HG02840 (cell line): ENCODE results near the gene HORMAD2.
"Not testable (repeated sequence)": the region's sequence is repeated elsewhere in the genome, so short reads cannot be mapped to it uniquely, and the experiment has no call there.

Experiments used
- ATAC-seq: cut with Tn5 transposase; IDR thresholded peaks from one replicate; pipeline ENCODE4 v1.9.1; 2021; ENCODE audit warnings: mild to moderate bottlenecking, moderate library complexity, moderate number of reproducible peaks; ENCODE audit not compliant: unreplicated experiment, low FRiP score

The HORMAD2 gene

DNA sequence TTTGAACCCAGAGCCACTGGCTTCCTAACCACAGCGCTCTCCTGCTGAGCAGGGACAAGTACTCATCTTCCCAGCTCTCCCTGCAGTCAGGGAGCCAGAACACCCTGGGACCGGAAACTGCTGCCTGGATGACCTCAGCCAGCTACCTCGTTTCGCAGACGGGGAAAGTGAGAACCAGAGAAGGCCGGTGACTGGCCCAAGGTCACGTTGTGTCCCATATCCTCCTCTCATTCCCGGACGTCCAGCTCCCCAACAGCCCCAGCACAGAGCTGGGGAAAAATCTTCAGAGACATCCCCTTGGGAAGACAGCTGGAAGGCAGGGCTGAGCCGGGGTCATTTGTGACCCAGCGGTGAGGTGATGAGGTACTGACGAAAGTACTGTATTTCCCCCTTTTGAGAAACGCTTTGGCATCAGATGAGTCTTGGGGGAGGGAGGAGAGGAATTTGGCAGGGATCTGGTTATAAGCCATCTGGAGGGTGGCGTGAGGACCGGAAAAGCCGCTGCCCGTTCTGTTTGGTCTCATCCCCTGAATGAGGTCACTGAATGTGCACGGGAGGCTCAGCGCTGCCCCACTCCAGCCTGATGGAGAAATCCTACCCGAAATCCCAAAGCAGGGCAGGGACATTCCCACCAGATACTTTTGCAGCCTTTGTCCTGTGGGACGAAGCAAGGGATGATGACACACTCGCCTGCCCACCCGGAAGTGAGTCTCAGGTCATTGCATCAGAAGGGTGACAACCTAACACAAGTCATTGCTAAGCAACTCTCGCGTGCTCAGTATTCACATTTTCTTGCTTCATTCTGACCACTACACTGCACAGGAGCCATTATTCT, 125.2 kb downstream of the HORMAD2 start:
- no peak for ATAC-seq

DNA sequence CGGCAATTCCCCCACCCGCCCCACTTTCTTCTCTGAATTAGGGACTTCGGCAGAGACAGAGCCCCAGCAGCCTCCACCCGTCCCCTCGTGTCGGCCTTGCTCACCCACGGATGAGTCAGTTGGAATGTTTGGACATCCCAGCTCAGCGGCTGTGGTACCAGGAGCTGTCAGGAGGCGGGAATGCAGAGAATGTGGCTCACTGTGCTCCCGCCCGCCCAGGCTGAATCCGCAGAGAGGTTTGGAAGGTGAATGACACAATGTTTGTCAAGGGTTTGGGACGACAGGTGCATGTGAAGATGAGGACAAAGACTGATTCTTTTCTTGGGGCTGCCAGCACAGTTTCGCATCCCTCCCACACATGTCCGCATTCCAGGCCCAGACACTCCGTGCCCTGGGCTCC, 126.7 kb downstream of the HORMAD2 start:
- ATAC-seq, result no peak

DNA sequence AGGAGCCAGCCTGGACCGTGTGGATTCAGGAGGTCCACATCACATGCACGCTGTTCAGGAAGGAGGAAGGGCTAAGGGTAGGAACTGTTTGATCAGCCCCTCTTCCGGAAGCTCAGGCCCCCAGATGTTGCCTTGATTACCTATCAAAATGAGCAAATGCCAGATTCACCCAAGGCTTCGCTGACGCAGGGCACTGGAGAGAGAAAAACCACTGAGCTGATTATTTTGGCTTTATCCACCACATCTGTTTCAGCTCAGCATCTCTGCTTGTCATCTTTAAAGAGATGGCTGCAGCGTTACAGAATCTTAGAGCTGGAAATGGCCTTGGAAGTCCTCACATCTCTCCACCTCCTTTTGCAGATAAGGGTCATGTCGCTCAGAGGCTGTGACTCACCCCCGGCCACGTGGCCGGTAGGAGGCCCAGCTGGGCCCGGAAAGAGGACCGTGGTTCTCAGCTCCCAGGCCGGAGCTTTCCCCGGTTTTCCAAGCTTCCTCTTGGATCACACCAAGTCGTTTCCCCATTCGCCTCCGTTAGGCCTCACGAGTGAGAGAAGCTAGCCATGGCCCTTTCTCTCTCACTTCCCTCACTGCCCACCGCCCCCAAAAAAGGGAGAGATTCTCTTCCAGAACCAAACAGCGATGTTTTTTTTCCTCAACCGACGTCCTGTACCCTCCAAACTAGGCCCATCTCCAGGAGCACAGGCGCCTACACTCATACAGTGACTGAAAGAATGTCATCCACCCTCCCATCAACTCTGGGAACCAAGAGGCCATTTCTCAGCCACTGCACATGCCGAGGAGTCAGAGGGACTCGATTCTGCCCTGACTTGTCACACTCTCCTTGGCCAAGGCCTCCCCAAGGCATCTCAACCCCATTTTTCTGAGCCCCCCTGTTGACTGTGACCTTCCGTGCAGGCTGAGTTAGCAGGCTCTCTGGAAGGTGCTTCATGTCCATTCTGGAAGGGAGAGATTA, 128.7 kb downstream of the HORMAD2 start:
- no peak for ATAC-seq

- ATAC-seq, result no peak
Measured at GRCh38 chr22:30209642-30210041, 129.4 kb downstream of the HORMAD2 start.

- ATAC-seq, result no peak
Measured at GRCh38 chr22:30210235-30210909, 130.1 kb downstream of the HORMAD2 start.

DNA sequence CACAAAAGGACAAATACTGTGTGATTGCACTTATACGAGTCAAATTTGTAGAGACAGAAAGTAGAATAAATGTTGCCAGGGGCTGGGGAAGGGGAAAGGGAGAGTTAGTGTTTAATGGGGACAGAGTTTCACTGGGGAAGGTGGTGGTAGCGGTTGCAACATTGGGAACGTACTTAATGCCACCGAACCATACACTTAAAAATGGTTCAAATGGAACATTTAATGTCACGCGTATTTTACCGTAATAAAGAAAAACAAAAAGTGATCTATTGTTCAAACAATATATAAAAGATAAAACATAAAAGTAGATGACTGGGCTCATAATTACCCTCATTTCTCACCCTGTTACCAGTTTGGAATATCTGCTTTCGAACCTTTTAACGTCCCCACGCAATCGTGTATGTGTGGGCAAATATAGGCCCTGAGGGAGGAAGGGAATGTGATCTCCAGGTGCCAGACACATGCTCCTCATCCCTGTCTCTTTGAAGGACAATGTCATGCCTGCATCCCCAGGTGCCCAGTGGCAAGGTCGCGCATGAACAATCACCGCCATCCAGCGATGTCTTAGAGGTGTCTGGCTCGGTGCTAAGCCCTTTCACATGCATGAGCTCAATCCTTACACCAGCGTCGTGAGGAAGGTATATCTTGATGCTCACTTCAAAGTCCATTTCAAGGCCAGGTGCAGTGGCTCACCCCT, 131.0 kb downstream of the HORMAD2 start:
- ATAC-seq, result no peak

DNA sequence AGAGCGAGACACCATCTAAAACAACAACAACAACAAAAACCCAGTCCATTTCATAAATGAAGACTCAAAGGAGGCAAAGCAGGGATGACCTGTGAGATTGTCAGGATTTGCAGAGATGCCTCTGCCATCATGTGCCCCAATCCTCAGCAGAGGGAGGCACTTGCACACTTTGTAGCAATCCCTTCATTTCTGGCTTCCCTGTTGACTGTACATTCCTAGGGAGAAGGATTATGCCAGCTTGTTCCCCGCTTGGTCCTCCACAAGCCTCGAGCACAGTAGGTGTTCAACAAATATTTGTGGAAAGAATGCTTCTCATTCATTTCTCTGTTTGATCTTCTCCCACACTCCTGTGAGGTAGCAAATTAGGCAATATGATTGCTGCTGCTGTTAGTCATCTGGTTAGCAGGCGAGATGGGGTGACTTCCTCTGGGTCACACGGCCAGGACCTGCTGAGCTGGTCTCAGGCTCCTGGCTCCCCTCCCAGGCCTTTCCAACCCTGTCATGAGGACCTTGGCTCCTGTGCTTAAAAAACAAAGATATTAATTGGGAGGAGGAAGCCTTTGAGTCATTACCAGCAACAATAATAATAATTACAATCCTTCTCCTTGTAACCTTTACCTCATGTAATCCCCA, 132.2 kb downstream of the HORMAD2 start:
- no peak for ATAC-seq

GRCh38 chr22:30212996-30213441, 132.8 kb downstream of the HORMAD2 start:
- ATAC-seq, result no peak

DNA sequence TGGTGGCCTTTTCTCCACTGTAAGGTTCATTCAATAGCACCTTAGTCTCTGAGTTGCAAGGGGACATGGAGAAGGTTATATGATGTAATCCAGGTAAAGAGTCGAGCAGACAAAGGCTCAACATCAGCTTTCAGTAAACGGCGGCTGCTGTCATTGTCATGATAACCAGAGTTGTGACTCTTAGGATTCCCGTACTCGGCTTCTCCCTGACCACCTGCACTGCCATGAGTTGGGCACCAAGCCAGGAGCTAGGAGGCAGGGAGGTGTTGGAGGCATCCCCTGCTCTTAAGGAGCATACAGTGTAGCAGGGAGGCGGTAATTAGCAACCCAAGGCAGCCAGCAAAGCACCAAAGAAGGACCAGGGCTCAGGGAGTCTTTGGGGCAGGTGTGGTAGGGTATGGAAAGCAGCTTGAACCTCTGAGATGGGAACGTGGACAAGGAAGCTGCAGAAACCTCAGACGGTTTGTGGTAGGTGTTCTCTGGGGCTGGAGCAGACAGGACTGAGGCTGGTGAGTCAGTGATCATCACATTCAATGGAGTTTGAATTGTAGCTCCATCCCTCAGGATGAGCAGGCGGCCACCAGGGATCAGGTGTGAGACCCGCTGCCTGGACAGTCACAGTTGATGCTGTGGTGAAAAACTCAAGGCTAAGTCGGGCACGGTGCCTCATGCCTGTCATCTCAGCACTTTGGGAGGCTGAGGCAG, 134.6 kb downstream of the HORMAD2 start:
- ATAC-seq, result no peak

GRCh38 chr22:30216272-30216671, 136.0 kb downstream of the HORMAD2 start:
- ATAC-seq, result not testable (repeated sequence)

DNA sequence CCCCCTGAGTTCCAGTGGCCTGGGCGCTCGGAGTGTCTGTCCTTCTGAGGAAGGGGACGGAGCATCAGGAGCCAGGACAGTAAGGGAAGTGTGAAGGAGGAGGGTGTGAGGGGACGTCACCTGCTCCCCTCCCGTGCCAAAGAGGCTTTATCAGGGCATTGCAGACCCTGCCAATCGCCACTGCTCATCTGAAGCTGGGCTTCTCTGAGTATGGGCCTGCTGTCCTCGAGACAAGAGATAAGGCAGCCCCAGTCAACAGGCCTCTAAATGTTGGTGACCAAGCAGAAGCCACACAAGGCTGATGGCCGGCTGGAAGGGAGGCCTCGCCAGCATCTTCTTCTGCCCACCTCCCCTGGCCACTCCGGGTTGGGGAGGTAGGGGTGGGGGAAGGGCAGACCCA, 136.4 kb downstream of the HORMAD2 start:
- ATAC-seq, result no peak

GRCh38 chr22:30217698-30218560, 137.7 kb downstream of the HORMAD2 start:
- ATAC-seq, result no peak

GRCh38 chr22:30219049-30219654, 138.9 kb downstream of the HORMAD2 start:
- no peak for ATAC-seq

- ATAC-seq, result no peak
Measured at GRCh38 chr22:30219668-30220278, 139.5 kb downstream of the HORMAD2 start.

GRCh38 chr22:30220338-30221012, 140.2 kb downstream of the HORMAD2 start:
- no peak for ATAC-seq

DNA sequence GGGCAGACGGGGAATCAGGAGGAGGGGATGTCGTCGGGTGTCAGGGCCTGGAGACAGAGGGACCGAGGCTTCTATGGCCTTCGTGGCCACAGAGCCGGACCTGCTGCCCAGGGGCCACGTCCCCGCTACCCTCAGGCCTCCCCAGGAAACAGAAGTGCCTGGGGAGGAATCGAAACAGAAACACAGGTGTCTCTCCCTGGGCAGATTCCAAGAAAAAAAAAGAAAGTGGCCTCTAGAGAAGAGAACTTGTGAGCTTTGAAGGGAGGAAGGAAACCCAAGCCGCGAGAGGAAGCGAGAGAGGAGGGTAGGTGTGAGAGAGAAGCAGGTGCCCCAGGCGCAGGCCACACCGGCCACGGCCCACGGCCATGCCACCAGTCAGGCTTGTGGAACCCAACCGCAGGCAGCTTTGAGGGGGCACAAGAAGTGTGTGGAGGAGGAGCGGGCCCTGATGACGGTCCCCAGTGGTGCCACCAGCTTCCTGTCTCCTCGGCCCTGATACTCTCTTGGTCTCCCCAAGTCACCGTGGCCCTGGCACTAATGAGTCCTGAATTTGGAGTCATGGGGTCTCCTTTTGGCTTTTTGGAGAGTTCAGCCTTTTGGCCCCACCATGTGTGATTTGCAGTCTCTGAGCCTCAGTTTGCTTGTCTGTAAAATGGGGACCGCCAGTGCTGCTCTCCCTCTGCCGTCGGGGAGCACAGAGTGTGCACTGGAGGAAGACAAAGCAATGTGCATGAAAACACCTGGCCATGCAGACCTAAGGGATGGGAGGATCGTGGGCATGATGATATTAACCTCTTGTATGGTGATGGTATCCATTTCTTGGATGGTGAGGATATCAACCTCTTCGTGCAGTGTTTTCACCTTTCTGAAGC, 141.1 kb downstream of the HORMAD2 start:
- no peak for ATAC-seq
